K562 (cell line): Measurements from ENCODE around the gene YPEL2. TPM values are rescaled to one million over a fixed set of nuclear protein-coding genes. Genes with fewer than 3 reads are reported as not detected.

ENCODE experiments used
- ARID3B ChIP-seq: fragments of 250-450 bp; sonication (Bioruptor Pico); IDR thresholded peaks from 2 replicates; pipeline ENCODE4 v1.4.0; 2020; ENCODE audit warnings: borderline replicate concordance
- CBFA2T3 ChIP-seq: fragments of 450-650 bp; IDR thresholded peaks from 2 replicates; pipeline ENCODE4 v1.6.1; 2017
- EGR1 ChIP-seq: fragments of 450-650 bp; conservative IDR thresholded peaks from 2 replicates; pipeline ENCODE4 v1.6.1; 2017; ENCODE audit warnings: mild to moderate bottlenecking
- GTF2A2 ChIP-seq: IDR thresholded peaks from 2 replicates; pipeline ENCODE4 v1.6.1; 2016; ENCODE audit warnings: mild to moderate bottlenecking, missing genetic modification characterization, missing compliant biosample characterization
- HMG20A ChIP-seq: fragments of 450-650 bp; formaldehyde crosslinking; conservative IDR thresholded peaks from 2 replicates; pipeline ENCODE4 v1.4.0; 2020; ENCODE audit warnings: mild to moderate bottlenecking, mixed read lengths
- HNRNPL ChIP-seq: fragments of 200-400 bp; formaldehyde crosslinking; IDR thresholded peaks from 2 replicates; pipeline ENCODE4 v1.6.1; 2017; ENCODE audit warnings: low read depth, mild to moderate bottlenecking, low read length
- HNRNPUL1 ChIP-seq: fragments of 200-400 bp; formaldehyde crosslinking; IDR thresholded peaks from 2 replicates; pipeline ENCODE4 v1.6.1; 2017; ENCODE audit warnings: low read length
- ILK ChIP-seq: fragments of 450-650 bp; IDR thresholded peaks from 2 replicates; pipeline ENCODE4 v1.6.1; 2016; ENCODE audit warnings: missing genetic modification characterization, low read depth, mild to moderate bottlenecking, missing compliant biosample characterization, moderate library complexity, borderline replicate concordance
- KDM1A ChIP-seq, 2 experiments: fragments of 450-650 bp; IDR thresholded peaks; 2 replicates each; pipeline ENCODE4 v1.6.1; 2016; ENCODE audit warnings: mild to moderate bottlenecking in 2 of 2
- KDM2B ChIP-seq: fragments of 250-450 bp; sonication (Bioruptor Pico); IDR thresholded peaks from 2 replicates; pipeline ENCODE4 v1.8.0; 2021; ENCODE audit warnings: mild to moderate bottlenecking, moderate library complexity
- LARP7 ChIP-seq: fragments of 450-650 bp; IDR thresholded peaks from 2 replicates; pipeline ENCODE4 v1.6.1; 2016
- MEF2D ChIP-seq: conservative IDR thresholded peaks from 2 replicates; pipeline ENCODE4 v1.6.1; 2016; ENCODE audit warnings: low read depth, missing genetic modification characterization, missing compliant biosample characterization
- MEIS2 ChIP-seq: fragments of 450-650 bp; IDR thresholded peaks from 2 replicates; pipeline ENCODE4 v1.6.1; 2014; ENCODE audit warnings: mild to moderate bottlenecking; ENCODE audit not compliant: partially characterized antibody
- NR1H2 ChIP-seq: sonication (generic); formaldehyde crosslinking; IDR thresholded peaks from 2 replicates; pipeline ENCODE4 v1.4.0; 2020; ENCODE audit warnings: mild to moderate bottlenecking, missing genetic modification reagents
- OTX1 ChIP-seq: fragments of 450-650 bp; formaldehyde crosslinking; IDR thresholded peaks from 2 replicates; pipeline ENCODE4 v1.4.0; 2022; ENCODE audit warnings: mild to moderate bottlenecking
- PBX2 ChIP-seq, 2 experiments: IDR thresholded peaks in 1 of 2; conservative IDR thresholded peaks in 1 of 2; 2 replicates each; pipeline ENCODE4 v1.6.1; 2016; ENCODE audit warnings: low read depth in 2 of 2, mild to moderate bottlenecking in 1 of 2, missing compliant biosample characterization in 1 of 2, missing genetic modification characterization in 1 of 2, moderate library complexity in 1 of 2
- RCOR1 ChIP-seq, 2 experiments: IDR thresholded peaks; 2 replicates each; pipeline ENCODE4 v1.6.1; 2012; ENCODE audit warnings: low read depth in 2 of 2, low read length in 2 of 2, borderline replicate concordance in 1 of 2, improper control_type of control experiment in 1 of 2
- SP2 ChIP-seq: IDR thresholded peaks from 2 replicates; pipeline ENCODE4 v1.6.1; 2011; ENCODE audit warnings: mild to moderate bottlenecking, low read depth, low read length, moderate library complexity; ENCODE audit not compliant: poor library complexity, severe bottlenecking; ENCODE audit errors: extremely low read depth
- TEAD1 ChIP-seq, 2 experiments: fragments of 450-650 bp in 1 of 2; sonication (generic) in 1 of 2; formaldehyde crosslinking; IDR thresholded peaks; 2 replicates each; pipeline versions ENCODE4 v1.4.0 to v1.8.0; 2020 to 2022; ENCODE audit warnings: mild to moderate bottlenecking in 2 of 2, missing genetic modification reagents in 1 of 2
- YY1 ChIP-seq, 3 experiments: IDR thresholded peaks; 2 replicates each; pipeline ENCODE4 v1.6.1; 2011; ENCODE audit warnings: low read length in 2 of 3, mild to moderate bottlenecking in 2 of 3, moderate library complexity in 2 of 3, borderline replicate concordance in 1 of 3, control low read depth in 1 of 3, low read depth in 1 of 3; ENCODE audit not compliant: insufficient read depth in 3 of 3, insufficient replicate concordance in 2 of 3, control insufficient read depth in 1 of 3, insufficient read length in 1 of 3; ENCODE audit errors: extremely low read depth in 1 of 3
- ZNF212 ChIP-seq: fragments of 450-650 bp; formaldehyde crosslinking; IDR thresholded peaks from 2 replicates; pipeline ENCODE4 v1.4.0; 2020; ENCODE audit warnings: mild to moderate bottlenecking
- ZNF316 ChIP-seq: fragments of 450-650 bp; IDR thresholded peaks from 2 replicates; pipeline ENCODE4 v1.6.1; 2016
- ZNF655 ChIP-seq: fragments of 250-450 bp; sonication (Bioruptor Pico); IDR thresholded peaks from 2 replicates; pipeline ENCODE4 v1.5.0; 2021
- ZNF766 ChIP-seq: fragments of 200-800 bp; sonication (Bioruptor generic); conservative IDR thresholded peaks from 2 replicates; pipeline ENCODE4 v1.6.1; 2016; ENCODE audit warnings: missing genetic modification characterization, missing compliant biosample characterization
- polyA plus RNA-seq, 8 experiments: library from polyadenylated mRNA; depleted of rRNA in 4 of 8; stranded (reverse) in 5 of 8; unstranded in 3 of 8; fragments of >200 nt; fragmentation: Nextera tagmentation in 2 of 8; fragmentation: Illumina TruSeq in 1 of 8; extraction: Ambion mirVana in 2 of 8; extraction: Trizol in 1 of 8; gene quantifications; 2 replicates each; pipeline versions ENCODE4 v1.2.1 to v1.2.3, GENCODE V29; 2011 to 2014; ENCODE audit warnings: inconsistent platforms in 1 of 8, missing spikeins in 1 of 8
- total RNA-seq, 7 experiments: library from RNA; depleted of rRNA in 6 of 7; stranded (reverse); fragments of >200 nt in 6 of 7; fragmentation: Illumina TruSeq in 2 of 7; extraction: Trizol in 2 of 7; gene quantifications; 2 replicates each; pipeline versions ENCODE4 v1.2.1 to v1.2.3, GENCODE V29; 2011 to 2021; ENCODE audit warnings: low replicate concordance in 1 of 7

Gene YPEL2
- total and polyA plus RNA-seq, 9 of the 15 experiments (the other 6 are each of a cell fraction or from before 2014, with no cell fraction given) = 0.11 to 2.4 (median 0.47) TPM

DNA sequence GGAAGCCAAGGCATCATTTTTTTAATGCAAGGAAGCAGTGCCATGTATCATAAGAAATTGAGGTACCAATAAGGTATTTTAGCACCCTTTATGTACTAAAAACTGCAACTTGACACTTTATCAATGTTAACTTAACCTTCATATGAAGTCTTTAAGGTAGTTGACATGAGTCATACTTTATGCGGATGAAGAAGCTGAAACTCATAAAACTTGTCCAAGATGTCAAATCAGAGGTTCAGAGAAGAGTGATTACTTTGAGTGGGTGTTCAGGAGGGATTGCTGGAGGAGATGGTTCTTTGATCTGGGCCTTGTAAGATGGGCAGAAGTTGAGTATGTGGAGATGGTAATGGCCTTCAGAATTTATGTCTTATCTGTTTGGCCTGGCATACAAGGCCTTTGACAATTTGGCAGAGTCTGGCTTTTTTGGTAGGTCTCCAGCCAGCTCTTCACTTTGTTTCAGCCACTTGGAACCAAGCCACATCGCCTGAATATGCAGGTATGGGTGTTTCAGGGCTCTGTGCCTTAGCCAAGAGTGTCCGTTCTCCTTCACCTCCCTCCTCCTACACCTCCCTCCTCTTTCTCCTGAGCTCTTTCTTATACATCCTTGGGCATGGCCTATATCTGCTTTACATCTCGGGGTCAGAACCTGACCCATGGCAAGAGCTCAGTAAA, 23.7 kb downstream of the YPEL2 start (continued):
- TF ChIP-seq ZNF766 (CRISPR knock-in tag) = no peak
- no peak for TF ChIP-seq HNRNPUL1
- TF ChIP-seq NR1H2 (CRISPR knock-in tag) = no peak
- peak; percentile 71 for TF ChIP-seq ZNF316
- 0 out of 4 replicates have a peak, but pooled peaks of 1 of the 2 experiments have one; percentile 10 for TF ChIP-seq RCOR1 (IDR thresholded peaks at IDR 0.05; ENCODE audit: borderline replicate concordance in 1 of 2, low read depth in 2 of 2, low read length in 2 of 2)
- no peak for TF ChIP-seq HMG20A (CRISPR knock-in tag)
- TF ChIP-seq ZNF212 (CRISPR knock-in tag) = no peak
- TF ChIP-seq CBFA2T3 = peak; percentile 31
- TF ChIP-seq HNRNPL = no peak
- TF ChIP-seq LARP7 = no peak
- TF ChIP-seq MEF2D (tag) = no peak
- TF ChIP-seq SP2 = no peak
- no peak for TF ChIP-seq ZNF655 (CRISPR knock-in tag)
- TF ChIP-seq ILK = no peak
- TF ChIP-seq YY1 (IDR thresholded peaks at IDR 0.05; ENCODE audit: borderline replicate concordance in 1 of 3, control insufficient read depth in 1 of 3, extremely low read depth in 1 of 3, insufficient read depth in 3 of 3, insufficient read length in 1 of 3, insufficient replicate concordance in 2 of 3, low read depth in 1 of 3, low read length in 2 of 3) = no peak
- peak; percentile 86 for TF ChIP-seq EGR1
- TF ChIP-seq TEAD1 (CRISPR knock-in tag; IDR thresholded peaks at IDR 0.05) = no peak
- TF ChIP-seq PBX2 (CRISPR knock-in tag; IDR thresholded peaks at IDR 0.05; ENCODE audit: low read depth) = no peak
- TF ChIP-seq PBX2 (tag; conservative IDR thresholded peaks at IDR 0.05; ENCODE audit: low read depth) = peak; percentile 84
- TF ChIP-seq MEIS2 = peak; percentile 88
- no peak for TF ChIP-seq KDM2B (CRISPR knock-in tag)
- no peak for TF ChIP-seq ARID3B (CRISPR knock-in tag)
- TF ChIP-seq KDM1A (IDR thresholded peaks at IDR 0.05) = peak; percentile 41 to 43; a peak in 1 of 4 replicates
- no peak for TF ChIP-seq OTX1 (CRISPR knock-in tag)
- TF ChIP-seq GTF2A2 (tag) = no peak
